ENCODE data around the gene LTB4R2.

The LTB4R2 gene

DNA sequence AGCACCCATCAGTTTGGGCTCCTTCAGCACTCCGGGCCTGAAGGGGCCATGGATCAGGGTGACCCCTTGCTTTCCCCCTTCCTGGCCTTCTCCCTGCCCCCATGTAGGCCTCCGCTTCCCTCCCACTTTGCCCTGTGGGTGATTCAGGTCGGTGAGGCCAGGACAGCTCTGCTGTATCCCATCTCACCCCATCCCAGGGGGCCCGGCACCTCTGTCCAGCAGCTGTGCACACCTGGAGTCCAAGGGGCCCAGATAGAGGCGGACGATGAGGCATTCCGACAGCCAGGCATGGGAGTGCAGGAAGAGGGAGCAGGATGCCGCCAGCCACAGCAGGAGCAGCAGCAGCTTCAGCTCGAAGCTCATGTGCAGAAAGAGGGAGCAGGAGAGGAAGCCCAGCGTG, 12.7 kb downstream of the LTB4R2 start:
- ChIA-PET CTCF (interaction anchor here (1.1 to 16.9 kb wide), 5 partner anchors 11 to 109 kb away, joined by 3 to 468 read pairs (median 26); partner anchors contain the start of genes CBLN3, CIDEB, KHNYN and LTB4R2), POLR2A (interaction anchor here (0.5 to 1.8 kb wide), 3 partner anchors 35 to 118 kb away, joined by 3 to 4 read pairs (median 3); no protein-coding TSS in a partner anchor)
- Histone ChIP-seq H3K9me3 (ENCODE audit: control insufficient read depth, insufficient read depth, low read depth, low read length) (no peaks in the 10 kb centered on the region), H3K27ac (ENCODE audit: extremely low read depth, low read depth, low read length) (no peak overlapping the region), H3K4me1 (ENCODE audit: control insufficient read depth, insufficient read depth, low read length) (no peaks in the 10 kb centered on the region), H3K4me3 (ENCODE audit: low read depth, low read length) (no peak overlapping the region), H3K36me3 (ENCODE audit: control insufficient read depth in 2 of 2, insufficient read depth in 1 of 2, low read length in 2 of 2) (no peaks in the 10 kb centered on the region)
- TF ChIP-seq ZNF776 (tag by site-specific recombination; IDR thresholded peaks at IDR 0.05; ENCODE audit: borderline replicate concordance) (no peak), ZBTB20 (tag by site-specific recombination; IDR thresholded peaks at IDR 0.05) (no peak), ZNF501 (tag by site-specific recombination; IDR thresholded peaks at IDR 0.05) (no peak), ZIC2 (tag by site-specific recombination; IDR thresholded peaks at IDR 0.05) (peak; percentile 26; the same call in 1 of the 2 replicates)
- TF ChIP-seq, protein P1, sequence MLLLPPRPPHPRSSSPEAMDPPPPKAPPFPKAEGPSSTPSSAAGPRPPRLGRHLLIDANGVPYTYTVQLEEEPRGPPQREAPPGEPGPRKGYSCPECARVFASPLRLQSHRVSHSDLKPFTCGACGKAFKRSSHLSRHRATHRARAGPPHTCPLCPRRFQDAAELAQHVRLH (tag by site-specific recombination; IDR thresholded peaks at IDR 0.05), result no peak

DNA sequence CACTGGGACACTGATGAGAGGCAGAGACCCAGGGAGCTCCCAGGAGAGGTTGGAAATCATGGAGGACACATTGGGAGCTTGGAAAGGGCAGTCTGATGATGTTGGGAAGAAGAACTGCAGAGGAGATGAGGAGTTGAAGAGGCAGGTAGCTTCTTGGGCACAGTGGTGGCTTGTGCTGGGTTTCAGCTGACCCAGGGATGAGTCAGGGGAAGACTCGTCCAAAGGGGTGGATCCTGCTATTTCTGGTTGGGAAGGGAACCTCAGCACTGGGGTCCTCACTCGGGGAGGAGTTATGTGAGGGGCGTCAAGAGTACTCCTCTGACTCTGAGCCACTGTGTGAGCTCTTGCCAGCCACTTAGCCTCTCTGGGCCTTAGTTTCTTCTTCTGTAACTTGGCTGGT, 13.4 kb downstream of the LTB4R2 start:
- CTCF ChIA-PET, result interaction anchor here (1.1 to 16.9 kb wide), 4 partner anchors 10 to 108 kb away, joined by 3 to 468 read pairs (median 32); partner anchors contain the start of genes CBLN3, CIDEB and KHNYN
- H3K27ac ChIP-seq (ENCODE audit: extremely low read depth, low read depth, low read length), result no peak overlapping the region
- no peaks in the 10 kb centered on the region for H3K4me1 ChIP-seq (ENCODE audit: control insufficient read depth, insufficient read depth, low read length)
- no peaks in the 10 kb centered on the region for H3K36me3 ChIP-seq (ENCODE audit: control insufficient read depth in 2 of 2, insufficient read depth in 1 of 2, low read length in 2 of 2)
- no peaks in the 10 kb centered on the region for H3K9me3 ChIP-seq (ENCODE audit: control insufficient read depth, insufficient read depth, low read depth, low read length)
- POLR2A ChIA-PET, result interaction anchor here (1.8 kb wide), 1 partner anchor 113 kb away, joined by 4 read pairs; no protein-coding TSS in a partner anchor
- TF ChIP-seq ZNF707 (tag by site-specific recombination; IDR thresholded peaks at IDR 0.05) (no peak), ZNF701 (tag by site-specific recombination; IDR thresholded peaks at IDR 0.05) (no peak), HOXA7 (CRISPR knock-in tag; IDR thresholded peaks at IDR 0.05; ENCODE audit: borderline replicate concordance) (no peak), SCRT1 (tag by site-specific recombination; IDR thresholded peaks at IDR 0.05; ENCODE audit: borderline replicate concordance) (no peak), IKZF3 (tag by site-specific recombination; IDR thresholded peaks at IDR 0.05) (no peak), ZNF433 (tag by site-specific recombination; IDR thresholded peaks at IDR 0.05; ENCODE audit: low read depth) (no peak), ZNF341 (tag by site-specific recombination; IDR thresholded peaks at IDR 0.05; ENCODE audit: low read depth) (no peak), KLF9 (tag by site-specific recombination; IDR thresholded peaks at IDR 0.05; ENCODE audit: low read depth) (no peak)
- TF ChIP-seq, protein P2, sequence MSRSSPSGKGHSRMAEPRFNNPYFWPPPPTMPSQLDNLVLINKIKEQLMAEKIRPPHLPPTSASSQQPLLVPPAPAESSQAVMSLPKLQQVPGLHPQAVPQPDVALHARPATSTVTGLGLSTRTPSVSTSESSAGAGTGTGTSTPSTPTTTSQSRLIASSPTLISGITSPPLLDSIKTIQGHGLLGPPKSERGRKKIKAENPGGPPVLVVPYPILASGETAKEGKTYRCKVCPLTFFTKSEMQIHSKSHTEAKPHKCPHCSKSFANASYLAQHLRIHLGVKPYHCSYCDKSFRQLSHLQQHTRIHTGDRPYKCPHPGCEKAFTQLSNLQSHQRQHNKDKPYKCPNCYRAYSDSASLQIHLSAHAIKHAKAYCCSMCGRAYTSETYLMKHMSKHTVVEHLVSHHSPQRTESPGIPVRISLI (tag by site-specific recombination; IDR thresholded peaks at IDR 0.05), result no peak
- H3K4me3 ChIP-seq (ENCODE audit: low read depth, low read length), result no peak overlapping the region

DNA sequence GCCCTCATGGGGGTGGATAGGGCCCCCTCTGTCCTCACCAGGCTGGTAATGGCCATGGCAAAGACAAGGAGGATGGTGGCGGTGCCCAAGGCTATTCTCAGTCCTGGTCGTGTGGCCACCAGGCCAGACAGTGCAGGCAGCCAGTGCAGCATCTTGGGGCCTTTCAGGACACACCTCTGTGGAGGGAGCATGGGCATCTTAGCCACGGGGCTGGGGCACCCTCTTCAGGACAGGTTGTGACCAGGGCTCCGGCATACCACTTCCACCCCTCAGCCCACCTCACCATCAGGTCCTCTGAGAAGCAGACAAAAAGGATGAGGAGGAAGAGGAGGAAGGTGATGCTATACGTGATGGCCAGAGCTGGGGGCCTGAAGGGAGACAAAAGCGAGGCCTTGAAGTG, 14.1 kb downstream of the LTB4R2 start:
- Histone ChIP-seq H3K27ac (ENCODE audit: extremely low read depth, low read depth, low read length) (no peak overlapping the region), H3K4me3 (ENCODE audit: low read depth, low read length) (no peak overlapping the region), H3K4me1 (ENCODE audit: control insufficient read depth, insufficient read depth, low read length) (no peaks in the 10 kb centered on the region), H3K9me3 (ENCODE audit: control insufficient read depth, insufficient read depth, low read depth, low read length) (no peaks in the 10 kb centered on the region), H3K36me3 (ENCODE audit: control insufficient read depth in 2 of 2, insufficient read depth in 1 of 2, low read length in 2 of 2) (no peaks in the 10 kb centered on the region)
- POLR2A ChIA-PET, result no interaction called here
- CTCF ChIA-PET, result interaction anchor here (4.1 to 16.9 kb wide), 2 partner anchors 9 to 108 kb away, joined by 26 to 468 read pairs; partner anchors contain the start of genes CBLN3 and KHNYN
- TF ChIP-seq ZNF610 (tag by site-specific recombination; IDR thresholded peaks at IDR 0.05; ENCODE audit: borderline replicate concordance) (no peak), ZNF571 (tag by site-specific recombination; IDR thresholded peaks at IDR 0.05) (no peak), ZNF132 (tag by site-specific recombination; IDR thresholded peaks at IDR 0.05; ENCODE audit: borderline replicate concordance) (no peak), ZNF510 (tag by site-specific recombination; IDR thresholded peaks at IDR 0.05; ENCODE audit: insufficient replicate concordance) (no peak), ZBTB48 (tag by site-specific recombination; IDR thresholded peaks at IDR 0.05) (no peak), ZNF157 (tag by site-specific recombination; IDR thresholded peaks at IDR 0.05) (no peak), ZNF394 (tag by site-specific recombination; IDR thresholded peaks at IDR 0.05; ENCODE audit: borderline replicate concordance) (no peak), REPIN1 (tag by site-specific recombination; IDR thresholded peaks at IDR 0.05; ENCODE audit: low read depth) (no peak), OVOL3 (tag by site-specific recombination; IDR thresholded peaks at IDR 0.05) (no peak)
- TF ChIP-seq, protein P3, sequence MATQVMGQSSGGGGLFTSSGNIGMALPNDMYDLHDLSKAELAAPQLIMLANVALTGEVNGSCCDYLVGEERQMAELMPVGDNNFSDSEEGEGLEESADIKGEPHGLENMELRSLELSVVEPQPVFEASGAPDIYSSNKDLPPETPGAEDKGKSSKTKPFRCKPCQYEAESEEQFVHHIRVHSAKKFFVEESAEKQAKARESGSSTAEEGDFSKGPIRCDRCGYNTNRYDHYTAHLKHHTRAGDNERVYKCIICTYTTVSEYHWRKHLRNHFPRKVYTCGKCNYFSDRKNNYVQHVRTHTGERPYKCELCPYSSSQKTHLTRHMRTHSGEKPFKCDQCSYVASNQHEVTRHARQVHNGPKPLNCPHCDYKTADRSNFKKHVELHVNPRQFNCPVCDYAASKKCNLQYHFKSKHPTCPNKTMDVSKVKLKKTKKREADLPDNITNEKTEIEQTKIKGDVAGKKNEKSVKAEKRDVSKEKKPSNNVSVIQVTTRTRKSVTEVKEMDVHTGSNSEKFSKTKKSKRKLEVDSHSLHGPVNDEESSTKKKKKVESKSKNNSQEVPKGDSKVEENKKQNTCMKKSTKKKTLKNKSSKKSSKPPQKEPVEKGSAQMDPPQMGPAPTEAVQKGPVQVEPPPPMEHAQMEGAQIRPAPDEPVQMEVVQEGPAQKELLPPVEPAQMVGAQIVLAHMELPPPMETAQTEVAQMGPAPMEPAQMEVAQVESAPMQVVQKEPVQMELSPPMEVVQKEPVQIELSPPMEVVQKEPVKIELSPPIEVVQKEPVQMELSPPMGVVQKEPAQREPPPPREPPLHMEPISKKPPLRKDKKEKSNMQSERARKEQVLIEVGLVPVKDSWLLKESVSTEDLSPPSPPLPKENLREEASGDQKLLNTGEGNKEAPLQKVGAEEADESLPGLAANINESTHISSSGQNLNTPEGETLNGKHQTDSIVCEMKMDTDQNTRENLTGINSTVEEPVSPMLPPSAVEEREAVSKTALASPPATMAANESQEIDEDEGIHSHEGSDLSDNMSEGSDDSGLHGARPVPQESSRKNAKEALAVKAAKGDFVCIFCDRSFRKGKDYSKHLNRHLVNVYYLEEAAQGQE (tag by site-specific recombination; IDR thresholded peaks at IDR 0.05), result no peak
- TF ChIP-seq, protein P4, sequence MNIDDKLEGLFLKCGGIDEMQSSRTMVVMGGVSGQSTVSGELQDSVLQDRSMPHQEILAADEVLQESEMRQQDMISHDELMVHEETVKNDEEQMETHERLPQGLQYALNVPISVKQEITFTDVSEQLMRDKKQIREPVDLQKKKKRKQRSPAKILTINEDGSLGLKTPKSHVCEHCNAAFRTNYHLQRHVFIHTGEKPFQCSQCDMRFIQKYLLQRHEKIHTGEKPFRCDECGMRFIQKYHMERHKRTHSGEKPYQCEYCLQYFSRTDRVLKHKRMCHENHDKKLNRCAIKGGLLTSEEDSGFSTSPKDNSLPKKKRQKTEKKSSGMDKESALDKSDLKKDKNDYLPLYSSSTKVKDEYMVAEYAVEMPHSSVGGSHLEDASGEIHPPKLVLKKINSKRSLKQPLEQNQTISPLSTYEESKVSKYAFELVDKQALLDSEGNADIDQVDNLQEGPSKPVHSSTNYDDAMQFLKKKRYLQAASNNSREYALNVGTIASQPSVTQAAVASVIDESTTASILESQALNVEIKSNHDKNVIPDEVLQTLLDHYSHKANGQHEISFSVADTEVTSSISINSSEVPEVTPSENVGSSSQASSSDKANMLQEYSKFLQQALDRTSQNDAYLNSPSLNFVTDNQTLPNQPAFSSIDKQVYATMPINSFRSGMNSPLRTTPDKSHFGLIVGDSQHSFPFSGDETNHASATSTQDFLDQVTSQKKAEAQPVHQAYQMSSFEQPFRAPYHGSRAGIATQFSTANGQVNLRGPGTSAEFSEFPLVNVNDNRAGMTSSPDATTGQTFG (tag by site-specific recombination; IDR thresholded peaks at IDR 0.05; ENCODE audit: borderline replicate concordance), result no peak
